PC-9 (cell line): ENCODE measurements around the gene TNFRSF9. TPM values are rescaled to one million over a fixed set of nuclear protein-coding genes. Genes with fewer than 3 reads are reported as not detected.

Experiments used
- BruUV-seq: library from RNA; stranded (reverse); fragments of 400-500 nt; replicated peaks from 2 replicates; lab custom pipeline; 2021; lab: Mats Ljungman, UMichigan
- CTCF ChIA-PET: fragments of 300-600 bp; sonication (Branson Sonifier 250); formaldehyde crosslinking; loops from one replicate; lab custom pipeline; 2022; ENCODE audit warnings: antibody characterized with exemption; lab: Charles Lee
- POLR2A ChIA-PET: fragments of 300-600 bp; sonication (Branson Sonifier 250); formaldehyde crosslinking; loops from one replicate; lab custom pipeline; 2022; ENCODE audit warnings: antibody characterized with exemption; ENCODE audit not compliant: unreplicated experiment; lab: Charles Lee
- DNase-seq, 2 experiments: peaks; one replicate each; pipeline versions ENCODE4 v3.0.0 to v3.0.0-alpha.2; 2015 to 2022; ENCODE audit warnings: mixed read lengths in 1 of 2
- H2AFZ ChIP-seq: fragments of 200-600 bp; sonication (generic); 2 replicates; pipeline ENCODE4 v1.8.1; 2017; ENCODE audit warnings: antibody characterized with exemption
- H3F3A ChIP-seq: fragments of 200-600 bp; sonication (generic); 2 replicates; pipeline ENCODE4 v1.8.1; 2017; ENCODE audit warnings: antibody characterized with exemption, mild to moderate bottlenecking, low read depth; ENCODE audit not compliant: insufficient read depth
- H3K27ac ChIP-seq: fragments of 200-600 bp; sonication (generic); 2 replicates; pipeline ENCODE4 v1.6.1; 2016; ENCODE audit warnings: mixed run types
- H3K27me3 ChIP-seq: fragments of 200-600 bp; sonication (generic); 2 replicates; pipeline ENCODE4 v1.6.1; 2016; ENCODE audit warnings: low read depth, mixed run types; ENCODE audit not compliant: insufficient read depth
- H3K36me3 ChIP-seq: fragments of 200-600 bp; sonication (generic); 2 replicates; pipeline ENCODE4 v1.6.1; 2016; ENCODE audit warnings: low read depth, mixed run types
- H3K4me1 ChIP-seq: fragments of 200-600 bp; sonication (generic); replicated peaks from 2 replicates; pipeline ENCODE4 v1.6.1; 2016; ENCODE audit warnings: mixed run types; ENCODE audit not compliant: insufficient read depth
- H3K4me2 ChIP-seq: fragments of 200-600 bp; sonication (generic); 2 replicates; pipeline ENCODE4 v1.6.1; 2017; ENCODE audit warnings: mixed run types
- H3K4me3 ChIP-seq: fragments of 200-600 bp; sonication (generic); 2 replicates; pipeline ENCODE4 v1.6.1; 2016; ENCODE audit warnings: mixed run types
- H3K79me2 ChIP-seq: fragments of 200-600 bp; sonication (generic); 2 replicates; pipeline ENCODE4 v1.6.1; 2017; ENCODE audit warnings: low read depth, mixed run types
- H3K9me2 ChIP-seq: fragments of 200-600 bp; sonication (generic); 2 replicates; pipeline ENCODE4 v1.8.1; 2017; ENCODE audit warnings: mild to moderate bottlenecking; ENCODE audit not compliant: insufficient read depth
- H3K9me3 ChIP-seq: fragments of 200-600 bp; sonication (generic); 2 replicates; pipeline ENCODE4 v1.8.1; 2016; ENCODE audit warnings: low read depth; ENCODE audit not compliant: insufficient read depth
- H4K20me1 ChIP-seq: fragments of 200-600 bp; sonication (generic); 2 replicates; pipeline ENCODE4 v1.8.1; 2017; ENCODE audit not compliant: insufficient read depth
- CTCF ChIP-seq: fragments of 200-600 bp; sonication (generic); conservative IDR thresholded peaks from 2 replicates; pipeline ENCODE4 v1.6.1; 2017; ENCODE audit warnings: mixed run types, antibody characterized with exemption, mild to moderate bottlenecking, moderate library complexity
- EZH2 ChIP-seq: fragments of 200-600 bp; sonication (generic); IDR thresholded peaks from 2 replicates; pipeline ENCODE4 v1.8.0; 2017; ENCODE audit warnings: antibody characterized with exemption, low read depth
- intact Hi-C: fragments of 100-400 bp; cut with micrococcal nuclease; formaldehyde crosslinking; loops from one replicate; pipeline ENCODE4 v1.10.0; 2022; ENCODE audit not compliant: unreplicated experiment
- total RNA-seq: library from RNA; stranded (reverse); gene quantifications from 2 replicates; pipeline ENCODE4 v1.2.3, GENCODE V29; 2021

The TNFRSF9 gene
- total RNA-seq, 1 experiment from 2014 or later: 0.70 TPM

GRCh38 chr1:7971024-7971423 lies 30.4 kb upstream of the TNFRSF9 start:
- BruUV-seq: no TSS peak
- peaks cover 11% of the 10 kb centered on the region for H3K79me2 ChIP-seq
- no peak for TF ChIP-seq EZH2
- TF ChIP-seq CTCF: no peak
- no peaks in the 10 kb centered on the region for H3K9me2 ChIP-seq
- no peaks in the 10 kb centered on the region for H3K9me3 ChIP-seq
- no peak overlapping the region for H3K4me3 ChIP-seq
- intact Hi-C loops: no loop called here
- peaks cover 22% of the 10 kb centered on the region; the same call in 1 of the 2 replicates for H3F3A ChIP-seq
- POLR2A ChIA-PET: no interaction called here
- no peak overlapping the region for H2AFZ ChIP-seq
- H3K27me3 ChIP-seq: no peaks in the 10 kb centered on the region
- H4K20me1 ChIP-seq: peaks cover 3% of the 10 kb centered on the region; the same call in 1 of the 2 replicates
- H3K27ac ChIP-seq: no peak overlapping the region
- H3K4me2 ChIP-seq: no peak overlapping the region
- H3K4me1 ChIP-seq: no peaks in the 10 kb centered on the region; the same call in 1 of the 2 replicates
- peaks cover 19% of the 10 kb centered on the region for H3K36me3 ChIP-seq
- no peak for DNase-seq
- CTCF ChIA-PET: no interaction called here

GRCh38 chr1:7970246-7970645 lies 29.6 kb upstream of the TNFRSF9 start:
- Histone ChIP-seq H3K4me3 (no peak overlapping the region), H3K79me2 (peaks cover 9% of the 10 kb centered on the region), H2AFZ (no peak overlapping the region), H4K20me1 (peaks cover 3% of the 10 kb centered on the region; the same call in 1 of the 2 replicates), H3K9me2 (no peaks in the 10 kb centered on the region), H3K4me2 (no peak overlapping the region), H3K36me3 (peaks cover 19% of the 10 kb centered on the region), H3K27ac (no peak overlapping the region), H3K9me3 (no peaks in the 10 kb centered on the region), H3K4me1 (no peaks in the 10 kb centered on the region; the same call in 1 of the 2 replicates), H3F3A (peaks cover 17% of the 10 kb centered on the region; the same call in 1 of the 2 replicates), H3K27me3 (no peaks in the 10 kb centered on the region)
- BruUV-seq: no TSS peak
- CTCF ChIA-PET: no interaction called here
- TF ChIP-seq EZH2 (no peak), CTCF (no peak)
- POLR2A ChIA-PET: no interaction called here
- intact Hi-C loops: no loop called here
- DNase-seq: no peak

GRCh38 chr1:7967651-7968050 lies 27.0 kb upstream of the TNFRSF9 start:
- ChIA-PET CTCF (interaction anchor here (0.6 kb wide), 1 partner anchor 43 kb away, joined by 4 read pairs; no protein-coding TSS in a partner anchor), POLR2A (no interaction called here)
- H3K27me3 ChIP-seq: no peaks in the 10 kb centered on the region
- H4K20me1 ChIP-seq: peaks cover 3% of the 10 kb centered on the region; the same call in 1 of the 2 replicates
- peaks cover 32% of the 10 kb centered on the region for H3K36me3 ChIP-seq
- intact Hi-C loops: loop anchor here (10.0 kb wide), 1 partner anchor 1017 kb away; no protein-coding TSS in a partner anchor
- no peaks in the 10 kb centered on the region; the same call in 1 of the 2 replicates for H3K4me1 ChIP-seq
- no peak overlapping the region for H3K4me2 ChIP-seq
- H3K27ac ChIP-seq: no peak overlapping the region
- DNase-seq: no peak
- peaks cover 12% of the 10 kb centered on the region; the same call in 1 of the 2 replicates for H3F3A ChIP-seq
- no peaks in the 10 kb centered on the region for H3K9me2 ChIP-seq
- H2AFZ ChIP-seq: no peak overlapping the region
- H3K79me2 ChIP-seq: peaks cover 33% of the 10 kb centered on the region
- H3K4me3 ChIP-seq: no peak overlapping the region
- TF ChIP-seq EZH2: no peak
- TF ChIP-seq CTCF: no peak
- BruUV-seq: no TSS peak
- H3K9me3 ChIP-seq: no peaks in the 10 kb centered on the region
